ENCODE measurements around the gene DCANP1.

Gene DCANP1

GRCh38 chr5:135436951-135437418 is 10.2 kb downstream of the DCANP1 start:
- TF ChIP-seq ZNF274 (IDR thresholded peaks at IDR 0.05; ENCODE audit: low read depth, low read length): no peak
- H3K4me3 ChIP-seq (ENCODE audit: low read length): no peak overlapping the region

GRCh38 chr5:135435467-135436330 is 11.4 kb downstream of the DCANP1 start:
- no peak for TF ChIP-seq ZNF274 (IDR thresholded peaks at IDR 0.05; ENCODE audit: low read depth, low read length)
- no peak overlapping the region for H3K4me3 ChIP-seq (ENCODE audit: low read length)

GRCh38 chr5:135434591-135435466 is 12.3 kb downstream of the DCANP1 start:
- TF ChIP-seq ZNF274 (IDR thresholded peaks at IDR 0.05; ENCODE audit: low read depth, low read length): no peak

GRCh38 chr5:135433681-135434426 is 13.3 kb downstream of the DCANP1 start:
- TF ChIP-seq ZNF274 (IDR thresholded peaks at IDR 0.05; ENCODE audit: low read depth, low read length): no peak
- H3K4me3 ChIP-seq (ENCODE audit: low read length): no peak overlapping the region

More at GRCh38 chr5:135434591-135435466, 12.3 kb downstream of the DCANP1 start:
- H3K4me3 ChIP-seq (ENCODE audit: low read length): no peak overlapping the region

- H3K4me3 ChIP-seq (ENCODE audit: low read length): no peak overlapping the region
- no peak for TF ChIP-seq ZNF274 (IDR thresholded peaks at IDR 0.05; ENCODE audit: low read depth, low read length)
Measured at GRCh38 chr5:135432113-135432512, 15.0 kb downstream of the DCANP1 start.

- H3K4me3 ChIP-seq (ENCODE audit: low read length): no peak overlapping the region
- no peak for TF ChIP-seq ZNF274 (IDR thresholded peaks at IDR 0.05; ENCODE audit: low read depth, low read length)
Measured at GRCh38 chr5:135430135-135430437, 17.1 kb downstream of the DCANP1 start.

GRCh38 chr5:135429301-135430134 is 17.6 kb downstream of the DCANP1 start:
- no peak overlapping the region for H3K4me3 ChIP-seq (ENCODE audit: low read length)
- no peak for TF ChIP-seq ZNF274 (IDR thresholded peaks at IDR 0.05; ENCODE audit: low read depth, low read length)

GRCh38 chr5:135428586-135428985 is 18.6 kb downstream of the DCANP1 start:
- no peak for TF ChIP-seq ZNF274 (IDR thresholded peaks at IDR 0.05; ENCODE audit: low read depth, low read length)
- no peak overlapping the region for H3K4me3 ChIP-seq (ENCODE audit: low read length)

- no peak for TF ChIP-seq ZNF274 (IDR thresholded peaks at IDR 0.05; ENCODE audit: low read depth, low read length)
- H3K4me3 ChIP-seq (ENCODE audit: low read length): no peak overlapping the region
Measured at GRCh38 chr5:135426102-135427082, 20.8 kb downstream of the DCANP1 start.

GRCh38 chr5:135425641-135426040 is 21.5 kb downstream of the DCANP1 start:
- TF ChIP-seq ZNF274 (IDR thresholded peaks at IDR 0.05; ENCODE audit: low read depth, low read length): no peak
- no peak overlapping the region for H3K4me3 ChIP-seq (ENCODE audit: low read length)

GRCh38 chr5:135423846-135424168 is 23.3 kb downstream of the DCANP1 start:
- no peak overlapping the region for H3K4me3 ChIP-seq (ENCODE audit: low read length)
- no peak for TF ChIP-seq ZNF274 (IDR thresholded peaks at IDR 0.05; ENCODE audit: low read depth, low read length)

GRCh38 chr5:135423146-135423845 is 23.9 kb downstream of the DCANP1 start:
- TF ChIP-seq ZNF274 (IDR thresholded peaks at IDR 0.05; ENCODE audit: low read depth, low read length): no peak
- H3K4me3 ChIP-seq (ENCODE audit: low read length): no peak overlapping the region
